GM12801 (cell line): ENCODE data around the gene FGF14.

Source experiments
- TF ChIP-seq, protein P1 (sequence below): IDR thresholded peaks from one replicate; pipeline ENCODE4 v1.5.1; 2011; ENCODE audit warnings: control low read depth; ENCODE audit not compliant: insufficient read length; ENCODE audit errors: extremely low read depth

FGF14 gene

DNA sequence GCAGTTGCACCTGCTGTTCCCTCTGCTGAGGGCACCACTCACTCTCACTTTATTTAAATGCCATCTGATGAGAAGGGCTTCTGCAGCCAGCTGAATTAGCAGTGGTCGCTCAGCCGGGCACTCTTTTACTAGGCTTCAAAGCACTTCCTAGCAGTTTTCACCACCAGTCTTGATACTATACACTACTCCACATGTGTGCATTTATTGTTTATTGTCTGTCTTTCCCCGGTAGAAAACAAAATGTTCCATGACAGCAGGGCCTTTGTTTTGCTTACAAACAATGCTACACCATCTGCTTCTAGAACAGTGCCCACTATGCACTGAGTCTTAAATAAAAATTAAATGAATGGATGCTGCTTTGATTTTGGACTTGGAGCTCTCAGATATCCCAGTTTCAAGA is 404.9 kb downstream of the FGF14 start:
- TF ChIP-seq, protein P1, sequence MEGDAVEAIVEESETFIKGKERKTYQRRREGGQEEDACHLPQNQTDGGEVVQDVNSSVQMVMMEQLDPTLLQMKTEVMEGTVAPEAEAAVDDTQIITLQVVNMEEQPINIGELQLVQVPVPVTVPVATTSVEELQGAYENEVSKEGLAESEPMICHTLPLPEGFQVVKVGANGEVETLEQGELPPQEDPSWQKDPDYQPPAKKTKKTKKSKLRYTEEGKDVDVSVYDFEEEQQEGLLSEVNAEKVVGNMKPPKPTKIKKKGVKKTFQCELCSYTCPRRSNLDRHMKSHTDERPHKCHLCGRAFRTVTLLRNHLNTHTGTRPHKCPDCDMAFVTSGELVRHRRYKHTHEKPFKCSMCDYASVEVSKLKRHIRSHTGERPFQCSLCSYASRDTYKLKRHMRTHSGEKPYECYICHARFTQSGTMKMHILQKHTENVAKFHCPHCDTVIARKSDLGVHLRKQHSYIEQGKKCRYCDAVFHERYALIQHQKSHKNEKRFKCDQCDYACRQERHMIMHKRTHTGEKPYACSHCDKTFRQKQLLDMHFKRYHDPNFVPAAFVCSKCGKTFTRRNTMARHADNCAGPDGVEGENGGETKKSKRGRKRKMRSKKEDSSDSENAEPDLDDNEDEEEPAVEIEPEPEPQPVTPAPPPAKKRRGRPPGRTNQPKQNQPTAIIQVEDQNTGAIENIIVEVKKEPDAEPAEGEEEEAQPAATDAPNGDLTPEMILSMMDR = no peak

DNA sequence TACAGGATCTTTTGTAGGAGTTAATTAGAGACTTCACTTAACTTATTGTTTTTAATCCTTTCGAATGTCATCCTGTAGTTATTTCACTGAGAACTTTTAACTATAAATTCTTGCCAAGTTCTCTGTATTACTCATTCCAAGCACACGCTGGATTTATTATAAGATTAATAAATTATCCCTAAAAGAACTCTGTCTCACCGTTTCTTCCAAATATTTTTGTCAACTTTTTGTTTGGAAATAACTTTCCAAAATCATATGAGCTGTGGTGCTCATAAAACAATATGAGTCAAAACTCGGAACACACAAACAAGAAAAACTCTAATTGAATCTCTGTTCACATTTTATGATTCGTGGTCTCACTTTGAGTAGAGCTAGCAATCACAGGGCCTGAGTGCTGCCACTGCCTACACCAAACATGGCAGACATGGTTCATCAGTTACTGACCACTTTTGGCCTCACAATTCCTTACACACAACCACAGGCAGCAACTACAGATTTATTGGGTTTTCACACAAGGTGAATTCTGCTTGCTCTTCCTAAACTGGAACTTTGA is 412.0 kb downstream of the FGF14 start:
- TF ChIP-seq, protein P1 = no peak

DNA sequence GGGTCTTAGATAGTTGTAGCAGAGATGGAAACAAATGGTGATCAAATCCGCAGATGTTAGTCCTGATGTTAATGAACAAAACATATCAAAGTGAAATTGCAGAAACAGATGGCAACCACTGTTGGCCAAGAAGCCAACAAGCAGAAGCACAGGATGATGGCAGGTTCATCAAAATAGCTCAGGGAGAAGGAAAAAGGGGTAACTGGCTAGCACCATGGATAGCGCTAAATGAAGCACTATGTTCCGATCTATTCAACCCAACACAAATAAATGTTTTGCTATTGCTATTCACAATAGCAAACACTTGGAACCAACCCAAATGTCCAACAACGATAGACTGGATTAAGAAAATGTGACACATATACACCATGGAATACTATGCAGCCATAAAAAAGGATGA is 413.7 kb downstream of the FGF14 start:
- TF ChIP-seq, protein P1 = no peak

DNA sequence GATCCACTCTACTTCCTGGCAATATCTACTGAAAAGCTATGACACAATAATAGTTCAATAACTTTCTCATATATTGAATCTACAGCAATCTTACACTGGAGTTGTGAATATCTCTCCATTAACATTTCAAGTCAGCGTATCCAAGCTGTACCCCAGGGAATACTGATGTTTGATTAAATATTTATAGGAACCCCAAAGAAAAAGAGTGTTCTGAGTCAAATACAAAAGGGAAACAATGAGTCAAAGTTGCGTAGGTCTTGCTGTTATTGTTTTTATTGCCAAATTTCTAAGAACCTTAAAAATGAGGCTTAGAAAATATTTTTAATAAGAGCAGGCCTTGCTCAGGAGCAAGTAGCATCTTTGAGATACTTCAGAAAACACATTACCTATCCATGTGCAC is 415.5 kb downstream of the FGF14 start:
- TF ChIP-seq, protein P1 = no peak

DNA sequence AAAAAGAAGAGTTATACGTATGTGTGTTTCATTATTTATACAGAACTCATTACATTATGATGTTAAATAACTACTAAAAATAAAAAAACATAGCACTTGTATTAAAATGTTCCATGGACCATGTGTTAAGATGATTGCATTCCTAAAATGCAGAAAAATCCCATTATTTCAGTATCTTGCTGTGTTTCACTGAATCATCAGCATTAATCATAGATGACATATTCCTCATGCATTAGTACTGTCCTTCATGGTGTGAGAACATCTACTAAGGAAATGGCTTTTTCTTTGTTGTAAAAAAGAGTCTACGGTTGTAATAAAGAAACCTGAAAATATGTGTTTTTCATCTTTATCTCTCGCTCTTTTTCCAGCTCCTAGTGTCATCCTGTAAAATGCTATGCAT is 416.5 kb downstream of the FGF14 start:
- TF ChIP-seq, protein P1 = no peak

DNA sequence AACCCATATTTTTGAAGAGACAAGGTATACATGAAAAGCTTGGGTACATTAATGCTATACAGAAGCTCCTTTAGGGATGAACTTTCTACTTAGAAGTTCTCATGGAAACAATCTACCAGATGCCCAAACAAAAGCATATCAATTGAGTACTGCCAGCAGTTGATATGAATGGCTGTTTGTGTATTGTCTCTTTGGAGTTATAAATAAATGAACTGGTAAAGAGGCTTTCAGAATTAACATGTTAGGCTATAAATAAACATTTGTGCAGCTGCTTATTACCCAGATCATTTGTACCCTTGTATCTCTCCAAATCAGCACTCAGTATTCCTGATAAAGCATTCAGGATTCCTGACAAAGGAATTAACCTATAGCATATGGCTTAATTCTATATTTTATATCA is 418.9 kb downstream of the FGF14 start:
- TF ChIP-seq, protein P1 = no peak

DNA sequence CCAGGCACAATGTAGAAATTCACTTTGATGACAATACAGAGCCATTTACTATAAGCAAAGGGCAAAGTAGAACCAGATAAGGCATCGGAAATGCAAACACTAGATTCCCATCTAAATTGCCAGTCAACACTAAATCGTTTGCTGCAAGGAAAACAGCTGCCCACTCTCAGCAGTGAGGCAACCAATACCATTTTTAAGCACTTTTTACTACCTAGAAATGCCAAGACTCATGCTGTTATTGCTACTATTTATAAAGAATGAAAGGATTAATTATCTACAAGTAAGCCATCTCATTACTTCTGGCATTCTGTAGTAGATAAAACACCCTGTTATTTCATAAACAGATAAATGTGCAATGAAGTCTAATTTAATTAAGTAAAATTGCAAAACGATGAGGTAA is 422.0 kb downstream of the FGF14 start:
- TF ChIP-seq, protein P1 = no peak
